OCI-LY3 (cell line): ENCODE data around the gene MAOA.

Experiments used
- H2AFZ ChIP-seq: fragments of 200-600, 300-600 bp; shearing (Covaris generic); 2 replicates; pipeline ENCODE4 v1.6.0; 2014; ENCODE audit warnings: antibody characterized with exemption, low read depth, low read length
- H3K27ac ChIP-seq: fragments of 200-600, 300-600 bp; sonication (generic); 2 replicates; pipeline ENCODE4 v1.5.1; 2014; ENCODE audit warnings: mild to moderate bottlenecking, low read length, moderate library complexity, mixed read lengths
- H3K27me3 ChIP-seq: fragments of 200-600, 300-600 bp; sonication (generic); 2 replicates; pipeline ENCODE4 v1.6.1; 2014; ENCODE audit warnings: low read depth, low read length, mixed read lengths
- H3K36me3 ChIP-seq: fragments of 200-600, 300-600 bp; sonication (generic); replicated peaks from 2 replicates; pipeline ENCODE3; 2014; ENCODE audit warnings: low read depth, low read length, mixed read lengths
- H3K4me1 ChIP-seq: fragments of 300-600, 200-600 bp; sonication (generic); 2 replicates; pipeline ENCODE4 v1.6.1; 2014; ENCODE audit warnings: low read length, mixed read lengths
- H3K4me2 ChIP-seq: fragments of 200-600, 300-600 bp; sonication (generic); 2 replicates; pipeline ENCODE4 v1.6.1; 2014; ENCODE audit warnings: low read length, mixed read lengths
- H3K4me3 ChIP-seq: fragments of 300-600, 200-600 bp; sonication (generic); 2 replicates; pipeline ENCODE4 v1.5.1; 2014; ENCODE audit warnings: antibody characterized with exemption, mild to moderate bottlenecking, low read length, moderate library complexity
- H3K79me2 ChIP-seq: fragments of 300-600, 200-600 bp; shearing (Covaris generic); 2 replicates; pipeline ENCODE4 v1.6.1; 2014; ENCODE audit warnings: mild to moderate bottlenecking, low read length, mixed read lengths
- H3K9ac ChIP-seq: fragments of 300-600, 200-600 bp; shearing (Covaris generic); 2 replicates; pipeline ENCODE4 v1.6.0; 2014; ENCODE audit warnings: mild to moderate bottlenecking, low read length, moderate library complexity
- H3K9me3 ChIP-seq: fragments of 200-600, 300-600 bp; shearing (Covaris generic); 2 replicates; pipeline ENCODE4 v1.6.1; 2014; ENCODE audit warnings: low read length, mixed read lengths; ENCODE audit not compliant: insufficient read depth
- H4K20me1 ChIP-seq: fragments of 200-600, 300-600 bp; sonication (generic); 2 replicates; pipeline ENCODE4 v1.6.1; 2016; ENCODE audit warnings: low read length, mixed read lengths; ENCODE audit not compliant: insufficient read depth
- EZH2phosphoT487 ChIP-seq: fragments of 200-600 bp; shearing (Covaris generic); IDR thresholded peaks from 2 replicates; pipeline ENCODE4 v1.6.1; 2018; ENCODE audit warnings: antibody characterized with exemption, mixed run types, low read depth
- TF ChIP-seq, protein P1 (sequence below): fragments of 200-600, 300-600 bp; sonication (generic); IDR thresholded peaks from 2 replicates; pipeline ENCODE4 v1.5.1; 2014; ENCODE audit warnings: antibody characterized with exemption, low read length, low read depth

The MAOA gene

GRCh38 chrX:43633081-43633480 lies 23.0 kb upstream of the MAOA start:
- no peak overlapping the region for H3K4me2 ChIP-seq
- TF ChIP-seq, protein P1, sequence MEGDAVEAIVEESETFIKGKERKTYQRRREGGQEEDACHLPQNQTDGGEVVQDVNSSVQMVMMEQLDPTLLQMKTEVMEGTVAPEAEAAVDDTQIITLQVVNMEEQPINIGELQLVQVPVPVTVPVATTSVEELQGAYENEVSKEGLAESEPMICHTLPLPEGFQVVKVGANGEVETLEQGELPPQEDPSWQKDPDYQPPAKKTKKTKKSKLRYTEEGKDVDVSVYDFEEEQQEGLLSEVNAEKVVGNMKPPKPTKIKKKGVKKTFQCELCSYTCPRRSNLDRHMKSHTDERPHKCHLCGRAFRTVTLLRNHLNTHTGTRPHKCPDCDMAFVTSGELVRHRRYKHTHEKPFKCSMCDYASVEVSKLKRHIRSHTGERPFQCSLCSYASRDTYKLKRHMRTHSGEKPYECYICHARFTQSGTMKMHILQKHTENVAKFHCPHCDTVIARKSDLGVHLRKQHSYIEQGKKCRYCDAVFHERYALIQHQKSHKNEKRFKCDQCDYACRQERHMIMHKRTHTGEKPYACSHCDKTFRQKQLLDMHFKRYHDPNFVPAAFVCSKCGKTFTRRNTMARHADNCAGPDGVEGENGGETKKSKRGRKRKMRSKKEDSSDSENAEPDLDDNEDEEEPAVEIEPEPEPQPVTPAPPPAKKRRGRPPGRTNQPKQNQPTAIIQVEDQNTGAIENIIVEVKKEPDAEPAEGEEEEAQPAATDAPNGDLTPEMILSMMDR = no peak
- no peak for TF ChIP-seq EZH2phosphoT487
- no peaks in the 10 kb centered on the region for H3K79me2 ChIP-seq
- H3K27ac ChIP-seq = no peak overlapping the region
- no peaks in the 10 kb centered on the region for H3K36me3 ChIP-seq
- no peaks in the 10 kb centered on the region for H3K9me3 ChIP-seq
- H2AFZ ChIP-seq = no peak overlapping the region
- no peak overlapping the region for H3K4me3 ChIP-seq
- no peak overlapping the region for H3K9ac ChIP-seq
- H3K4me1 ChIP-seq = no peaks in the 10 kb centered on the region
- no peaks in the 10 kb centered on the region for H3K27me3 ChIP-seq
- no peaks in the 10 kb centered on the region for H4K20me1 ChIP-seq

- Histone ChIP-seq H3K27me3 (no peaks in the 10 kb centered on the region), H4K20me1 (no peaks in the 10 kb centered on the region), H3K36me3 (no peaks in the 10 kb centered on the region), H3K4me3 (no peak overlapping the region), H3K4me1 (no peaks in the 10 kb centered on the region), H3K9me3 (no peaks in the 10 kb centered on the region), H3K79me2 (no peaks in the 10 kb centered on the region), H2AFZ (no peak overlapping the region), H3K27ac (no peak overlapping the region), H3K4me2 (no peak overlapping the region), H3K9ac (no peak overlapping the region)
- TF ChIP-seq, protein P1 = no peak
These were observed 22.3 kb upstream of the MAOA start for GRCh38 chrX:43633757-43634156.

GRCh38 chrX:43640482-43640881 lies 15.6 kb upstream of the MAOA start:
- TF ChIP-seq, protein P1 = no peak
- TF ChIP-seq EZH2phosphoT487 = no peak
- no peaks in the 10 kb centered on the region for H3K9me3 ChIP-seq
- no peaks in the 10 kb centered on the region for H3K36me3 ChIP-seq
- no peak overlapping the region for H2AFZ ChIP-seq
- H3K4me1 ChIP-seq = no peaks in the 10 kb centered on the region
- no peak overlapping the region for H3K4me2 ChIP-seq
- H3K79me2 ChIP-seq = no peaks in the 10 kb centered on the region
- H3K4me3 ChIP-seq = no peak overlapping the region
- no peaks in the 10 kb centered on the region for H4K20me1 ChIP-seq
- H3K27me3 ChIP-seq = no peaks in the 10 kb centered on the region
- no peak overlapping the region for H3K27ac ChIP-seq
- no peak overlapping the region for H3K9ac ChIP-seq

DNA sequence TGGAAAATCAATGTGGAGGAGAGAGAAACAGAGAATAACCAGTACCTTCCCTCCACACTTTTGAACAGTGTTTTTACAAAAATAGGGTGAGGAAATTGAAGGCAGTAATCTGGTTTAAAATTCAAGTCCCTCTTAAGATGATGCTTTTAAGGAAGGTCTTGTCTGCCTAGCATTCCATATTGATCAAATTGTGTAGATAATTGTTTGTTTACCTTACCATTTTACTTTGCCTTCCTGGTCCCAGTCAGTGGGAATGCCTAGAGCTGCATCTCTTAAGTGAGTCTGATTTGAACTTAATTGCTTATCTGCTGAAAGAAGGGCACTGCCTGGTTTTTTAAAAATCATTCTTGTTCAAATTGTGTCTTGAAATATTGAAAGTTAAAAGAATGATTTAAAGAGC lies 14.4 kb upstream of the MAOA start:
- H4K20me1 ChIP-seq = no peaks in the 10 kb centered on the region
- H3K4me1 ChIP-seq = no peaks in the 10 kb centered on the region
- no peak overlapping the region for H3K4me2 ChIP-seq
- H3K27ac ChIP-seq = no peak overlapping the region
- no peaks in the 10 kb centered on the region for H3K9me3 ChIP-seq
- no peak overlapping the region for H3K4me3 ChIP-seq
- no peak overlapping the region for H2AFZ ChIP-seq
- no peak for TF ChIP-seq EZH2phosphoT487
- TF ChIP-seq, protein P1 = no peak
- no peaks in the 10 kb centered on the region for H3K27me3 ChIP-seq
- no peak overlapping the region for H3K9ac ChIP-seq
- H3K36me3 ChIP-seq = no peaks in the 10 kb centered on the region
- no peaks in the 10 kb centered on the region for H3K79me2 ChIP-seq
